ENCODE data around the gene ERGIC1.

ERGIC1 gene

GRCh38 chr5:172953776-172954675 lies 120.0 kb downstream of the ERGIC1 start:
- DNase-seq = no peak

- no peak for DNase-seq
These were observed 120.7 kb downstream of the ERGIC1 start for GRCh38 chr5:172954751-172955159.

- DNase-seq = no peak
These were observed 122.2 kb downstream of the ERGIC1 start for GRCh38 chr5:172956228-172956627.

- DNase-seq = no peak
These were observed 122.9 kb downstream of the ERGIC1 start for GRCh38 chr5:172956936-172957335.

DNA sequence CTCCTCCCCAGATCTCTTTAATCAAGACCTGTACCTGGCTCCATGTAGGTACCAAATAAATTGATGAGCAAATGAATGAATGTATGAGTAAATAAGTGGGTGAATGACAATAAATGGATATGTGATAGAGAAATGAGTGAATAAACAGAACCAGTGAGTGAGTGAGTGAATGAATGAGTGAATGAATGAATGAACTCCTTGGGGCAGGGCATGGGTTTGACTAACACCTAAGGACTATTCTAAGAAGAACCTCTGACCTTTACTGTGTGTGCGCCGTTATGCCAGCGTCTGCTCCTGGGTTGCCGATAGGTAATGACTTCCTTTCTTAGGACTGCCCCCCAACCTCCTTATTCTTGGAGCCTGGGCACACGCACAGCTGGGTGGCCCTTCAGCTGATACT lies 123.4 kb downstream of the ERGIC1 start:
- no peak for DNase-seq

DNA sequence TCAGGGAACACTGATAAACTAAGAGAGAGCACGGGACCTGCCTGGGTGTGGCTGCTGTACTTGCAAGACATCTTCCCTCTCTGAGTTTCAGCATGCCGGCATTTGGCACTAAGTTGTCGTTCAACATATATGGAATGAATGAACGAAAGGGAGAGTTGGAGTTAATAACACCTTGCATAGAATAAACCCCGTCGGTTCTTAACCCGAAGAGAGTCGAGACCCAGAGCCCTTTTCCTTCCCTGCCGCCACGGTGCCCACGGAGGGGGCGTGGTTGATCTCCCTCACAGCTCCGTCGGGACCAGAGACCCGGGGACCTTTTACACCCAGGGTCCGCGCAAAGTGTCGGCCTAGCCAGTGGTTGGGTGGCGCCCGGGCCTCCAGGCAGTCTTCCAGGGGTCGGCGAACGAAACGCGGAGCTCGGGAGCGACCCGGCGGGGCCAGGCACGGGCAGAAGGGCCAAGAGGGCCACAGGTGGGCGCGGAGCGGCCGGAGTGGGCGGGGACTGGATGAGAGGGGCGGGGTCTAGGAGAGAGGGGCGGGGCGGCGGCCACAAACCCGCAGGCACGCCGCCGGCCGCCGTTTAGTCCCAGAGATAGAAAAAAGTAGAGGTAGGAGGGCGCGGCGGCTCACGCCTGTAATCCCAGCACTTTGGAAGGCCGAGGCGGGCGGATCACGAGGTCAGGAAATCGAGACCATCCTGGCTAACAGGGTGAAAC lies 124.4 kb downstream of the ERGIC1 start:
- DNase-seq = peak; percentile 7

GRCh38 chr5:172959824-172960799 lies 126.1 kb downstream of the ERGIC1 start:
- DNase-seq = no peak

GRCh38 chr5:172969921-172970320 lies 135.9 kb downstream of the ERGIC1 start:
- DNase-seq = no peak

DNA sequence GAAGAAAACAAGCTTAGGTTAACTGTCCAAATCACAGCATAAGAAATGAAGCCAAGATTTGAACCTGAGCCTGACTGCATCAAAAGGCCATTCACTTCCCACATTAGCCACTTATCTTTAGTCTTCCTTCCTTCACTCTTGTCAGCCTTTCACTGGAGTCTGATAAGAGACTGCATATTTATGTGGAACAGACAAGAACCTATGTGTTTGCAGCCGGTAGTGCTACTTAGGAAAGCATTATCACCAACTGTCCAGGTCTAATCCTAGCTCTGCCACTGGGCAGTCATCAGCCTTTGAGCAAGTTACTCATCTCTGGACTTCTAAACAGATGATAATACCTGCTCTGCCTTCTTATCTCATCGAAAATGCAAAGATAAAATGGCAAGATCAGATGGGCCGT lies 137.4 kb downstream of the ERGIC1 start:
- no peak for DNase-seq

GRCh38 chr5:172972552-172972951 lies 138.5 kb downstream of the ERGIC1 start:
- DNase-seq = no peak

GRCh38 chr5:172973127-172973916 lies 139.3 kb downstream of the ERGIC1 start:
- DNase-seq = no peak

GRCh38 chr5:172973931-172974330 lies 139.9 kb downstream of the ERGIC1 start:
- DNase-seq = no peak

GRCh38 chr5:172975289-172975688 lies 141.2 kb downstream of the ERGIC1 start:
- no peak for DNase-seq

DNA sequence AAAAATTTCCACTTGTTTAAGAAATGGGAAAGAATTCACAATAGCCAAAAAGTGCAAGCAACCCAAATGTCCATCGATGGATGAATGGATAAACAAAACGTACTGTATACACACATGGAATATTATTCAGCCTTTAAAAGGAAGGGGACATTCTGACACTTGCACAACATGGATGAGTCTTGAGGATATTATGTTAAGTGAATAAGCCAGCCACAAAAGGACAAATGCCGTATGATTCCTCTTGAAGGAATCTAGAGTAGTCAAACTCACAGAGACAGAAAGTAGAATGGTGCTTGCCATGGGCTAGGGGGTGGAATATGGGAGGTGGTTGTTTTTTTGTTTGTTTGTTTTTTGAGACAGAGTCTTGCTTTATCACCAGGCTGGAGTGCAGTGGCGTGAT lies 145.7 kb downstream of the ERGIC1 start:
- no peak for DNase-seq

DNA sequence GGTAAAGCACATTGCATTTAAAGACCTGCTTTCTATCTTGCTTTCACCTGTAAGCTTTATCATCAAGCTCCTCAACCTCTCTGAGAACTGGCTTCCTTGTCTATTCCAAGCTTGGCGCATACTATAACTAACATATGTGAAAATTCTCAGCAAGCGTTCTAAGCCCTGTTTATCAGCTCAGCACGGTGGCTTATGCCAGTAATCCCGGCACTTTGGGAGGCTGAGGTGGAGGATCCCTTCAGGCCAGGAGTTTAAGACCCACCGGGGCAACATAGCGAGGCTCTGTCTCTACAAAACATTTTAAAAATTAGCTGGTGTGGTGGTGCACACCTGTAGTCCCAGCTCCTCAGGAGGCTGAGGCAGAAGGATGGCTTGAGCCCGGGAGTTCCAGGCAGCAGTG lies 147.9 kb downstream of the ERGIC1 start:
- DNase-seq = no peak

DNA sequence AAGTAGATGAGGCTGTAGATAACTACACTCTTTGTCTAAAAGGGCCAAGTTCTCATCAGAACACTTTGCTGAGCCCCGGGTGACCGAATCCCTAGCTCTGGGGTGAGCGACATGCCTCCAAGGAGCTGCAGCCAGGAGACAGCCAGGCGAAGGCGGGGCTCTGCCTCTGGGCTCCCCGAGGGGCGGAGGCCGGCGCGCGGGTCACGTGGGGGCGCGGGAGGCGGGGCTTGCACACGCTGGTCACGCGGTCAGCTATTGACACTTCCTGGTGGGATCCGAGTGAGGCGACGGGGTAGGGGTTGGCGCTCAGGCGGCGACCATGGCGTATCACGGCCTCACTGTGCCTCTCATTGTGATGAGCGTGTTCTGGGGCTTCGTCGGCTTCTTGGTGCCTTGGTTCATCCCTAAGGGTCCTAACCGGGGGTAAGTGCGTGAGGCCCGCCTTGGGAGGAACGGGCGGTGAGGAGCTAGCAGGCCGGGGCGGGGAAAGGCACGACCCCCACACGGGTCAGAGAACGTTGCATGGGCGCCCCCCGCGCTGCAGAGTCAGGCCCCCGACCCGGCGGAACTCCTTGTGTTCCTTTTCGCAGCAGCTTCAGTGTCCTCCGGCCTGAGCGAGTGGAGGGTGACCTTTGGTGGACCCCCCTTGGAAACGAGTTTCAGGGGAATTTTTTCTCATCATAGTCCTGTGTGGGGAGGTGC lies 149.6 kb downstream of the ERGIC1 start, which contains the start of gene ATP6V0E1:
ATP6V0E1 (plus strand) TSS at position 230 of the 702 bp plus-strand sequence; CDS start at position 320, 90 bp downstream.
- DNase-seq = peak; percentile 67

DNA sequence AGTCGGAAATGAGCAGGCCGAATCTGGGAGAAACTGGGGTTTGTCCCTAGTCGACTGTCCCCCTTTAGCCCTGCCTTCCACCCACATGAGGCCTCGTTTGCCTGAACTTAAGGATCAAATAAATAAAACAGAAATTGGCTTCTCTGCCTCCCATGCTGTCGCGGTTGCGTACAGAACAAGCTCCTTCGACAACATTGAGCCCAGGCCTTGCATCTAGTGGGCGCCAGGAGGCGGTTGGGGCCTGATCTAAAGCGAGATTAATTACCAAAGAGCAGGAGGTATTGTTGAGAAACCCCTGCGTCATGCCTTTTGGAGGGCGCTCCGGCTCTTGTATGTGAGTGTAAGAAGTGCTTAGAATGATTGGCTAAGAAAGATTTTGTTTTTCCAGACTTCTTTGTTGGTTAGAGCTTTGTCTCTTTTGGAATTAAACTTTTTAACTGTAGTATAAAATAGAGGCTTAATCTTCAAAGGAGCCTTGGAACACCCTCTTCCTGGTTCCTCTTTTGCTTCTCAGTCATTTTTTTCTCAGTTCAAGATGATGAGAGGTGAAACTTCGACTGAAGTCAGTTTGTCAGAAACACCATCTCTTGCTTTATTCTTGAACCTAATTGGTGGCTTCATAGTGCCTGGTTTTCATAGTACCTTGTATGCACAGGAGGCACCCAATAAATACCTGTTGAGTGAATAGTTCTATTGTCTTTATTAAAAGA lies 150.3 kb downstream of the ERGIC1 start:
- peak; percentile 50 for DNase-seq

- no peak for DNase-seq
These were observed 151.5 kb downstream of the ERGIC1 start for GRCh38 chr5:172985596-172985995.

GRCh38 chr5:172988276-172988675 lies 154.2 kb downstream of the ERGIC1 start:
- DNase-seq = no peak

DNA sequence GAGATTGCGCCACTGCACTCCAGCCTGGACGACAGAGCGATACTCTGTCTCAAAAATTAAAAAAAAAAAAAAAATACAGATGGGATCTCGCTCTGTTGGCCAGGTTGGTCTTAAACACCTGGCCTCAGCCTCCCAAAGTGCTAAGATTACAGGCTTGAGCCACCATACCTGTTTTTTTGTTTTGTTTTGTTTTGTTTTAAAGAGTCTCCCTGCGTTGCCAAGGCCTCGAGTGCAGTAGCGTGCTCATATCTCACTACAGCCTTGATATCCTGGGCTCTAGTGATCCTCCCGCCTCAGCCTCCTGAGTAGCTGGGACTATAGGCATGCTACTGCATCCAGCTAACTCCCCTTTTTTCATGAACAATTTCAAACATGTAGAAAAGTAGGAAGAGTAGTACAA lies 156.7 kb downstream of the ERGIC1 start:
- no peak for DNase-seq

DNA sequence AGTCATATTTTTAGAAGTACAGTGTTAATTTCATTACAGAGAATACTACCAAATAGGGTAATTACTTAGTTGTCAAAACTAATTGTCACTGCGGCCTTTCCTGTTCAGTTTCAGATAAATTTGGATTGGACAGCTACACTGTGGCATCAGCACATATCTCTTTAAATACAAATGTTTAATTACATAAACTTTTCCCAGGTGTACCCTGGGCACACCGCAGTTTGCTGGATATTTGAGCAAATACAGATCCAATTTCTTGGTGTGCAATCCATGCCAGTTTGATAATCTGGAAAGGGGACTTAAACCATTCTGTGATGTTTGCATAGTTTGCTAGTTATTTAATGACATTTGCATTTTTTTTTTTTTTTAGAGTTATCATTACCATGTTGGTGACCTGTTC lies 160.4 kb downstream of the ERGIC1 start:
- DNase-seq = no peak

Measured in NCI-H1092 (cell line).